ENCODE measurements around the gene PROM2. TPM values are rescaled to one million over a fixed set of nuclear protein-coding genes. Genes with fewer than 3 reads are reported as not detected.

Gene PROM2
- total RNA-seq, 1 experiment from 2014 or later: 64.2 TPM

GRCh38 chr2:95289253-95289652 lies 15.0 kb downstream of the PROM2 start:
- H3K27ac ChIP-seq (ENCODE audit: low read length): no peak overlapping the region
- H3K9ac ChIP-seq (ENCODE audit: low read length): no peak overlapping the region
- H3K4me2 ChIP-seq (ENCODE audit: low read length): no peak overlapping the region
- ChIA-PET POLR2A (ENCODE audit: unreplicated experiment) (no interaction called here), CTCF (no interaction called here)
- TF ChIP-seq EZH2 (IDR thresholded peaks at IDR 0.05; ENCODE audit: low read length, unreplicated experiment) (no peak), EZH2phosphoT487 (IDR thresholded peaks at IDR 0.05; ENCODE audit: borderline replicate concordance, low read length) (no peak), CTCF (conservative IDR thresholded peaks at IDR 0.05; ENCODE audit: low read depth, low read length) (0 out of 2 replicates have a peak, but pooled peaks have one; percentile 32)
- H3K4me1 ChIP-seq (ENCODE audit: insufficient read depth, low read length): peaks cover 19% of the 10 kb centered on the region
- DNase-seq (no peak), ATAC-seq (no peak; the same call in 1 of the 2 replicates)
- H3K79me2 ChIP-seq (ENCODE audit: low read length): no peaks in the 10 kb centered on the region
- no peaks in the 10 kb centered on the region for H3K27me3 ChIP-seq (ENCODE audit: low read length)
- no peak overlapping the region for H2AFZ ChIP-seq (ENCODE audit: low read length)
- H3K9me3 ChIP-seq (ENCODE audit: low read length): no peaks in the 10 kb centered on the region
- H3F3A ChIP-seq (ENCODE audit: low read length, unreplicated experiment): peaks cover 4% of the 10 kb centered on the region
- H3K36me3 ChIP-seq (ENCODE audit: low read depth, low read length): peaks cover 27% of the 10 kb centered on the region
- H4K20me1 ChIP-seq (ENCODE audit: low read length): no peaks in the 10 kb centered on the region
- intact Hi-C loops (cut with micrococcal nuclease): no loop called here
- H3K4me3 ChIP-seq (ENCODE audit: low read length): no peak overlapping the region
- BruUV-seq (replicated peaks): no TSS peak
- no peaks in the 10 kb centered on the region for H3K9me2 ChIP-seq (replicated peaks; ENCODE audit: low read length)

- Histone ChIP-seq H3K27ac (ENCODE audit: low read length) (no peak overlapping the region), H3K9me2 (replicated peaks; ENCODE audit: low read length) (no peaks in the 10 kb centered on the region), H2AFZ (ENCODE audit: low read length) (no peak overlapping the region), H3K79me2 (ENCODE audit: low read length) (no peaks in the 10 kb centered on the region), H4K20me1 (ENCODE audit: low read length) (no peaks in the 10 kb centered on the region), H3K4me2 (ENCODE audit: low read length) (no peak overlapping the region), H3K4me3 (ENCODE audit: low read length) (no peak overlapping the region), H3K9ac (ENCODE audit: low read length) (no peak overlapping the region), H3F3A (ENCODE audit: low read length, unreplicated experiment) (peaks cover 4% of the 10 kb centered on the region), H3K4me1 (ENCODE audit: insufficient read depth, low read length) (peaks cover 19% of the 10 kb centered on the region), H3K27me3 (ENCODE audit: low read length) (no peaks in the 10 kb centered on the region), H3K36me3 (ENCODE audit: low read depth, low read length) (peaks cover 27% of the 10 kb centered on the region), H3K9me3 (ENCODE audit: low read length) (no peaks in the 10 kb centered on the region)
- ATAC-seq: no peak
- TF ChIP-seq EZH2phosphoT487 (IDR thresholded peaks at IDR 0.05; ENCODE audit: borderline replicate concordance, low read length) (no peak), CTCF (conservative IDR thresholded peaks at IDR 0.05; ENCODE audit: low read depth, low read length) (no peak), EZH2 (IDR thresholded peaks at IDR 0.05; ENCODE audit: low read length, unreplicated experiment) (no peak)
- DNase-seq: no peak
- ChIA-PET CTCF (no interaction called here), POLR2A (ENCODE audit: unreplicated experiment) (no interaction called here)
- BruUV-seq (replicated peaks): no TSS peak
- intact Hi-C loops (cut with micrococcal nuclease): no loop called here
These were observed 17.0 kb downstream of the PROM2 start for GRCh38 chr2:95291222-95291621.

- H3K9me3 ChIP-seq (ENCODE audit: low read length): no peaks in the 10 kb centered on the region
- H3K4me2 ChIP-seq (ENCODE audit: low read length): peak overlapping the region; percentile 13
- peaks cover 4% of the 10 kb centered on the region for H3F3A ChIP-seq (ENCODE audit: low read length, unreplicated experiment)
- H3K9me2 ChIP-seq (replicated peaks; ENCODE audit: low read length): no peaks in the 10 kb centered on the region
- H3K4me1 ChIP-seq (ENCODE audit: insufficient read depth, low read length): peaks cover 32% of the 10 kb centered on the region
- H3K9ac ChIP-seq (ENCODE audit: low read length): no peak overlapping the region
- peak; percentile 92 for ATAC-seq
- no peaks in the 10 kb centered on the region for H3K27me3 ChIP-seq (ENCODE audit: low read length)
- DNase-seq: peak; percentile 95
- ChIA-PET POLR2A (ENCODE audit: unreplicated experiment) (no interaction called here), CTCF (interaction anchor here (1.2 to 1.4 kb wide), 2 partner anchors 14 to 17 kb away, joined by 3 to 5 read pairs; no protein-coding TSS in a partner anchor)
- peaks cover 27% of the 10 kb centered on the region for H3K36me3 ChIP-seq (ENCODE audit: low read depth, low read length)
- H4K20me1 ChIP-seq (ENCODE audit: low read length): no peaks in the 10 kb centered on the region
- TF ChIP-seq EZH2 (IDR thresholded peaks at IDR 0.05; ENCODE audit: low read length, unreplicated experiment): no peak
- no peak for TF ChIP-seq EZH2phosphoT487 (IDR thresholded peaks at IDR 0.05; ENCODE audit: borderline replicate concordance, low read length)
- no peak for TF ChIP-seq CTCF (conservative IDR thresholded peaks at IDR 0.05; ENCODE audit: low read depth, low read length)
- intact Hi-C loops (cut with micrococcal nuclease): loop anchor here (2.0 kb wide), 1 partner anchor 14 kb away; no protein-coding TSS in a partner anchor
- H3K4me3 ChIP-seq (ENCODE audit: low read length): no peak overlapping the region
- BruUV-seq (replicated peaks): no TSS peak
- no peaks in the 10 kb centered on the region for H3K79me2 ChIP-seq (ENCODE audit: low read length)
- peak overlapping the region; percentile 46 for H3K27ac ChIP-seq (ENCODE audit: low read length)
- H2AFZ ChIP-seq (ENCODE audit: low read length): no peak overlapping the region
These were observed 18.5 kb downstream of the PROM2 start for GRCh38 chr2:95292623-95293260.

Data from PC-3 (cell line).